Measurements from ENCODE around the gene CTDSPL. TPM values are rescaled to one million over a fixed set of nuclear protein-coding genes. Genes with fewer than 3 reads are reported as not detected.

Gene CTDSPL
- total and polyA plus RNA-seq, 2 of the 8 experiments (the other 6 are each of a cell fraction or from before 2014, with no cell fraction given), result 20.3 to 42.2 TPM

DNA sequence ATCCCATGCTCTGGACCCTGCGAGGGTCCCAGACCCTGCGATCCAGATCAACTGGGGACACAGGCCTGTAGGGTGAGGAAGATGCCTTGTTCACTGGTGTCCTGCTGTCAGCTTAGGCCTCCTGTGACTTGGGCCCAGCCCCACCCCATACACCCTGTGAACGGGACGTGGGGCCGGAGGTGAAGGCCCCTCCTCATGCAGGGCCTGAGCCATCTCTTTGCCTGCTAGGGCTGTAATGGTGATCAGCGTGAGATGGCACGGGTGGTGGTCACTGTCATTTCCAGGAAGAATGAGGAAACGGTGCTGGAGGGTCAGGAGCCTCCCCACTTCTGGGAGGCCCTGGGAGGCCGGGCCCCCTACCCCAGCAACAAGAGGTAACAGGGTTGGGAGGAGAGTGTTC is 141.3 kb downstream of the CTDSPL start:
- H3K4me1 ChIP-seq (replicated peaks in 1 of 4; ENCODE audit: control insufficient read depth in 3 of 4, insufficient read depth in 4 of 4, low read length in 3 of 4), result peaks cover 0 to 10% (median 7%) of the 10 kb centered on the region in 4 experiments; a peak in 6 of 7 replicates
- no peaks in the 10 kb centered on the region for H3K9me3 ChIP-seq (ENCODE audit: insufficient read depth in 2 of 2, low read depth in 1 of 2, low read length in 1 of 2)
- peaks cover 0 to 2% (median under 1%) of the 10 kb centered on the region in 4 experiments; a peak in 1 of 8 replicates for H3K36me3 ChIP-seq (ENCODE audit: control insufficient read depth in 2 of 4, insufficient read depth in 4 of 4, low read length in 3 of 4)
- FAIRE-seq (no peak), DNase-seq (ENCODE audit: low read depth in 1 of 2, low spot score in 2 of 2) (no peak)
- H2BK15ac ChIP-seq (ENCODE audit: low read length), result no peak overlapping the region
- H4K91ac ChIP-seq (replicated peaks; ENCODE audit: insufficient read length, low read length), result no peak overlapping the region
- peaks cover 0 to 6% of the 10 kb centered on the region in 2 experiments for H4K20me1 ChIP-seq (replicated peaks in 1 of 2; ENCODE audit: control insufficient read depth in 1 of 2, insufficient read depth in 2 of 2, low read length in 2 of 2)
- no peak overlapping the region for H3K18ac ChIP-seq (ENCODE audit: extremely low read depth, low read length)
- no peaks in the 10 kb centered on the region; the same call in 1 of the 2 replicates for H3K79me1 ChIP-seq (ENCODE audit: low read depth, low read length)
- POLR2A ChIA-PET (ENCODE audit: partially characterized antibody), result no interaction called here
- H4K8ac ChIP-seq (ENCODE audit: extremely low read depth, insufficient read depth, low read length), result no peak overlapping the region
- no peak overlapping the region for H2BK20ac ChIP-seq (ENCODE audit: low read length)
- no peak overlapping the region for H3K4ac ChIP-seq (replicated peaks; ENCODE audit: insufficient read length, low read depth, low read length)
- CTCF ChIA-PET (ENCODE audit: partially characterized antibody), result interaction anchor here (0.8 to 5.3 kb wide), 30 partner anchors 10 to 665 kb away, joined by 3 to 75 read pairs (median 6); partner anchors contain the start of gene PLCD1
- H3K27me3 ChIP-seq (replicated peaks in 1 of 4; ENCODE audit: control insufficient read depth in 3 of 4, extremely low read depth in 1 of 4, insufficient read depth in 3 of 4, low read length in 3 of 4), result peaks cover 0 to 8% (median 4%) of the 10 kb centered on the region in 4 experiments; a peak in 2 of 7 replicates
- H3K4me3 ChIP-seq (ENCODE audit: extremely low read depth in 1 of 4, insufficient read depth in 2 of 4, low read depth in 3 of 4, low read length in 4 of 4), result no peak overlapping the region
- H3K56ac ChIP-seq (replicated peaks; ENCODE audit: insufficient read length, low read depth, low read length), result no peak overlapping the region
- H2AFZ ChIP-seq (ENCODE audit: low read length), result no peak overlapping the region
- H3K23ac ChIP-seq (ENCODE audit: insufficient read length), result no peak overlapping the region
- H3K9ac ChIP-seq (replicated peaks in 1 of 4; ENCODE audit: extremely low read depth in 1 of 4, low read depth in 3 of 4, low read length in 3 of 4), result no peak overlapping the region
- H3K4me2 ChIP-seq (ENCODE audit: insufficient read depth in 1 of 2, low read depth in 2 of 2, low read length in 2 of 2), result no peak overlapping the region
- peaks cover 5% of the 10 kb centered on the region; the same call in 1 of the 2 replicates for H3K23me2 ChIP-seq (ENCODE audit: low read depth, low read length)
- no peak overlapping the region for H2BK120ac ChIP-seq (replicated peaks; ENCODE audit: low read depth, low read length)
- no peak overlapping the region for H2BK5ac ChIP-seq (ENCODE audit: low read depth, low read length)
- H4K5ac ChIP-seq (ENCODE audit: insufficient read length, low read depth, low read length), result no peak overlapping the region
- 89% methylated on average over 9 of the region's 9 CpGs; no CpG with 5 or more reads in 1 of the 2 experiments for WGBS, 2 experiments (ENCODE audit: extremely low coverage in 1 of 2, insufficient coverage in 1 of 2, insufficient read length in 1 of 2, insufficient replicate concordance in 2 of 2, low coverage in 1 of 2, low lambda C conversion rate in 2 of 2, missing lambda C conversion rate in 1 of 2)
- no peak overlapping the region for H2BK12ac ChIP-seq (ENCODE audit: low read depth, low read length)
- no peaks in the 10 kb centered on the region for H3K79me2 ChIP-seq (ENCODE audit: control insufficient read depth in 1 of 2, insufficient read depth in 2 of 2, low read length in 2 of 2)
- no peak overlapping the region for H3K14ac ChIP-seq (ENCODE audit: insufficient read length)
- no peak for TF ChIP-seq RFX5 (IDR thresholded peaks at IDR 0.05; ENCODE audit: borderline replicate concordance, low read depth, low read length)
- TF ChIP-seq GTF2F1 (IDR thresholded peaks at IDR 0.05; ENCODE audit: borderline replicate concordance, low read depth, low read length), result no peak
- TF ChIP-seq CBX8 (IDR thresholded peaks at IDR 0.05; ENCODE audit: borderline replicate concordance, low read depth, low read length), result no peak
- no peak for TF ChIP-seq JUND (IDR thresholded peaks at IDR 0.05; ENCODE audit: low read length)
- TF ChIP-seq KDM4A (IDR thresholded peaks at IDR 0.05; ENCODE audit: low read depth, low read length, severe bottlenecking), result no peak
- no peak for TF ChIP-seq SUZ12 (IDR thresholded peaks at IDR 0.05; ENCODE audit: low read length)
- TF ChIP-seq POLR2A (IDR thresholded peaks at IDR 0.05; ENCODE audit: control extremely low read depth in 1 of 2, low read depth in 2 of 2, low read length in 2 of 2), result no peak
- TF ChIP-seq SP2 (IDR thresholded peaks at IDR 0.05; ENCODE audit: low read length), result no peak
- TF ChIP-seq SIRT6 (IDR thresholded peaks at IDR 0.05; ENCODE audit: low read length), result no peak
- no peak overlapping the region for H2AK5ac ChIP-seq (ENCODE audit: low read depth, low read length)
- no peak overlapping the region for H3K27ac ChIP-seq (ENCODE audit: low read depth, low read length)
